GM12878 (cell line): ENCODE measurements around the gene ABHD3.

Source experiments
- CTCF ChIP-seq, 3 experiments: IDR thresholded peaks in 2 of 3; conservative IDR thresholded peaks in 1 of 3; 2 replicates each; pipeline ENCODE4 v1.5.1; 2011; ENCODE audit warnings: low read depth in 3 of 3, low read length in 3 of 3, mild to moderate bottlenecking in 3 of 3, control low read depth in 2 of 3, moderate library complexity in 2 of 3, inconsistent platforms in 1 of 3, mixed read lengths in 1 of 3; ENCODE audit not compliant: control insufficient read depth in 2 of 3, insufficient read depth in 1 of 3; ENCODE audit errors: extremely low read depth in 1 of 3
- CUX1 ChIP-seq: IDR thresholded peaks from 2 replicates; pipeline ENCODE4 v1.6.1; 2012; ENCODE audit warnings: improper control_type of control experiment, low read depth, low read length; ENCODE audit not compliant: insufficient replicate concordance
- EGR1 ChIP-seq, 2 experiments: IDR thresholded peaks; 1 replicate in 1 of 2; 2 replicates in 1 of 2; pipeline ENCODE4 v1.6.1; 2011 to 2012; ENCODE audit warnings: low read depth in 2 of 2, low read length in 2 of 2, borderline replicate concordance in 1 of 2, mild to moderate bottlenecking in 1 of 2, moderate library complexity in 1 of 2
- EP300 ChIP-seq, 2 experiments: fragments of 150-350 bp in 1 of 2; IDR thresholded peaks; 2 replicates each; pipeline ENCODE4 v1.6.1; 2011 to 2012; ENCODE audit warnings: low read depth in 2 of 2, low read length in 2 of 2, borderline replicate concordance in 1 of 2, improper control_type of control experiment in 1 of 2, inconsistent platforms in 1 of 2; ENCODE audit not compliant: control insufficient read depth in 1 of 2
- EZH2 ChIP-seq: IDR thresholded peaks from 2 replicates; pipeline ENCODE4 v1.6.1; 2012; ENCODE audit warnings: low read depth, mild to moderate bottlenecking, control low read depth, inconsistent platforms, low read length, borderline replicate concordance; ENCODE audit not compliant: control insufficient read depth
- FOXM1 ChIP-seq: IDR thresholded peaks from 2 replicates; pipeline ENCODE4 v1.6.1; 2012; ENCODE audit warnings: low read depth, mild to moderate bottlenecking, inconsistent platforms, low read length, moderate library complexity
- JUNB ChIP-seq: IDR thresholded peaks from 2 replicates; pipeline ENCODE4 v1.6.1; 2016; ENCODE audit warnings: antibody characterized with exemption, mild to moderate bottlenecking
- NR2C1 ChIP-seq: fragments of 450-650 bp; IDR thresholded peaks from 2 replicates; pipeline ENCODE4 v1.6.1; 2017; ENCODE audit warnings: antibody characterized with exemption, mild to moderate bottlenecking, moderate library complexity
- POLR2A ChIP-seq: IDR thresholded peaks from 2 replicates; pipeline ENCODE4 v1.6.1; 2011; ENCODE audit warnings: low read depth, mild to moderate bottlenecking, low read length
- REST ChIP-seq: IDR thresholded peaks from 2 replicates; pipeline ENCODE4 v1.6.1; 2012; ENCODE audit warnings: mild to moderate bottlenecking, low read depth, low read length
- SREBF1 ChIP-seq: IDR thresholded peaks from 2 replicates; pipeline ENCODE4 v1.6.1; 2012; ENCODE audit warnings: mild to moderate bottlenecking, low read length
- TCF7 ChIP-seq: IDR thresholded peaks from 2 replicates; pipeline ENCODE4 v1.6.1; 2014; ENCODE audit warnings: antibody characterized with exemption, borderline replicate concordance
- USF2 ChIP-seq: IDR thresholded peaks from 2 replicates; pipeline ENCODE4 v1.6.1; 2011; ENCODE audit warnings: low read depth, low read length, improper control_type of control experiment, borderline replicate concordance

GRCh38 chr18:21743166-21743832, 38.7 kb upstream of the ABHD3 start:
- TF ChIP-seq USF2 (no peak), CTCF (IDR thresholded peaks at IDR 0.05 in 2 of 3, conservative IDR thresholded peaks at IDR 0.05 in 1 of 3; ENCODE audit: control insufficient read depth in 2 of 3, extremely low read depth in 1 of 3, insufficient read depth in 1 of 3, low read depth in 3 of 3, low read length in 3 of 3) (no peak), NR2C1 (no peak), FOXM1 (no peak), TCF7 (no peak), EZH2 (no peak), POLR2A (no peak), EGR1 (IDR thresholded peaks at IDR 0.05; ENCODE audit: borderline replicate concordance in 1 of 2, low read depth in 2 of 2, low read length in 2 of 2) (no peak), REST (no peak), CUX1 (no peak), JUNB (no peak), EP300 (IDR thresholded peaks at IDR 0.05; ENCODE audit: borderline replicate concordance in 1 of 2, control insufficient read depth in 1 of 2, low read depth in 2 of 2, low read length in 2 of 2) (no peak), SREBF1 (no peak)
